Endothelial cell of umbilical vein (primary cell): Measurements from ENCODE around the gene FOXL2. TPM values are rescaled to one million over a fixed set of nuclear protein-coding genes. Genes with fewer than 3 reads are reported as not detected.
"Not testable (repeated sequence)": the region's sequence is repeated elsewhere in the genome, so short reads cannot be mapped to it uniquely, and the experiment has no call there.

Source experiments
- BruUV-seq: library from RNA; stranded (reverse); fragments of 400-500 nt; replicated peaks from 2 replicates; lab custom pipeline; 2021; lab: Mats Ljungman, UMichigan
- CTCF ChIA-PET: fragments of 300-600, 350-600 bp; sonication (Branson Sonifier 250); formaldehyde crosslinking; loops from one replicate; lab custom pipeline; 2021; ENCODE audit warnings: antibody characterized with exemption, inconsistent platforms; lab: Charles Lee
- POLR2A ChIA-PET: fragments of 300-600, 350-600 bp; sonication (Branson Sonifier 250); formaldehyde crosslinking; loops from one replicate; lab custom pipeline; 2021; ENCODE audit warnings: antibody characterized with exemption, inconsistent platforms; lab: Charles Lee
- DNase-seq: peaks from one replicate; pipeline ENCODE4 v3.0.0-alpha.2; 2011; ENCODE audit warnings: low read depth, low spot score
- FAIRE-seq: peaks from 2 replicates; lab custom pipeline; 2011; peaks lifted over from hg19 to GRCh38; lab: Jason Lieb, UNC
- H2AFZ ChIP-seq: 2 replicates; pipeline ENCODE4 v1.6.0; 2012; ENCODE audit warnings: low read depth, low read length, control low read depth, inconsistent platforms
- H3K27ac ChIP-seq: 2 replicates; pipeline ENCODE4 v1.5.1; 2011; ENCODE audit warnings: low read depth, mild to moderate bottlenecking, control low read depth, low read length, moderate library complexity; ENCODE audit not compliant: insufficient read depth
- H3K27me3 ChIP-seq, 2 experiments: 2 replicates each; pipeline versions ENCODE4 v1.6.0 to v1.6.1; 2011; ENCODE audit warnings: low read length in 2 of 2, mixed read lengths in 1 of 2; ENCODE audit not compliant: control insufficient read depth in 2 of 2, insufficient read depth in 2 of 2
- H3K36me3 ChIP-seq, 2 experiments: 2 replicates in 1 of 2; 3 replicates in 1 of 2; pipeline ENCODE4 v1.5.1; 2011; ENCODE audit warnings: low read length in 2 of 2, mild to moderate bottlenecking in 1 of 2, moderate library complexity in 1 of 2; ENCODE audit not compliant: control insufficient read depth in 2 of 2, insufficient read depth in 2 of 2; ENCODE audit errors: extremely low read depth in 1 of 2
- H3K4me1 ChIP-seq: 3 replicates; pipeline ENCODE4 v1.5.1; 2011; ENCODE audit warnings: mild to moderate bottlenecking, low read length; ENCODE audit not compliant: control insufficient read depth, insufficient read depth; ENCODE audit errors: extremely low read depth
- H3K4me2 ChIP-seq: 2 replicates; pipeline ENCODE4 v1.6.1; 2011; ENCODE audit warnings: low read length, control low read depth, mixed read lengths; ENCODE audit not compliant: insufficient read depth
- H3K4me3 ChIP-seq, 3 experiments: fragments of 200-600 bp in 1 of 3; sonication (generic), shearing (Covaris generic) in 1 of 3; replicated peaks in 1 of 3; 2 replicates each; pipeline ENCODE4 v1.5.1; 2011 to 2016; ENCODE audit warnings: control low read depth in 3 of 3, low read length in 3 of 3, mild to moderate bottlenecking in 2 of 3, inconsistent platforms in 1 of 3, low read depth in 1 of 3, moderate library complexity in 1 of 3; ENCODE audit not compliant: insufficient read depth in 1 of 3
- H3K79me2 ChIP-seq: 2 replicates; pipeline ENCODE4 v1.6.0; 2012; ENCODE audit warnings: low read length, inconsistent platforms; ENCODE audit not compliant: control insufficient read depth, insufficient read depth
- H3K9ac ChIP-seq: replicated peaks from 2 replicates; pipeline ENCODE3; 2011; ENCODE audit warnings: low read length, control low read depth; ENCODE audit not compliant: insufficient read depth; ENCODE audit errors: extremely low read depth
- H3K9me1 ChIP-seq: replicated peaks from 3 replicates; pipeline ENCODE4 v1.6.0; 2011; ENCODE audit warnings: mild to moderate bottlenecking, low read length; ENCODE audit not compliant: control insufficient read depth, insufficient read depth; ENCODE audit errors: extremely low read depth
- H3K9me3 ChIP-seq: replicated peaks from 2 replicates; pipeline ENCODE4 v1.5.1; 2012; ENCODE audit warnings: low read length, inconsistent platforms; ENCODE audit not compliant: control insufficient read depth, insufficient read depth
- H4K20me1 ChIP-seq: replicated peaks from 2 replicates; pipeline ENCODE3; 2011; ENCODE audit warnings: mild to moderate bottlenecking, low read length; ENCODE audit not compliant: control insufficient read depth, insufficient read depth; ENCODE audit errors: extremely low read depth
- CTCF ChIP-seq, 2 donors: IDR thresholded peaks; 1 replicate in 1 of 2; 2 replicates in 1 of 2; pipeline ENCODE4 v1.5.1; 2011; ENCODE audit warnings: low read length in 2 of 2, mild to moderate bottlenecking in 2 of 2, moderate library complexity in 2 of 2, control low read depth in 1 of 2, inconsistent platforms in 1 of 2, low read depth in 1 of 2; ENCODE audit not compliant: insufficient read depth in 1 of 2; ENCODE audit errors: extremely low read depth in 1 of 2
- EZH2 ChIP-seq: IDR thresholded peaks from 2 replicates; pipeline ENCODE4 v1.6.1; 2012; ENCODE audit warnings: borderline replicate concordance, low read depth, mild to moderate bottlenecking, moderate library complexity, low read length, inconsistent platforms; ENCODE audit not compliant: severe bottlenecking
- GATA2 ChIP-seq: IDR thresholded peaks from 2 replicates; pipeline ENCODE4 v1.7.0; 2011; ENCODE audit warnings: low read depth, mild to moderate bottlenecking, moderate library complexity, mixed read lengths, low read length; ENCODE audit not compliant: insufficient read length, insufficient read depth
- JUN ChIP-seq: IDR thresholded peaks from 2 replicates; pipeline ENCODE4 v1.6.1; 2011; ENCODE audit warnings: borderline replicate concordance, low read depth; ENCODE audit not compliant: insufficient read length, insufficient read depth
- POLR2AphosphoS5 ChIP-seq: IDR thresholded peaks from 2 replicates; pipeline ENCODE4 v1.6.1; 2012; ENCODE audit warnings: low read depth, mild to moderate bottlenecking, control low read depth, low read length, moderate library complexity; ENCODE audit not compliant: insufficient read depth
- dilution Hi-C: fragments of 300-500 bp; cut with MboI; formaldehyde crosslinking; loops from one replicate; pipeline ENCODE4 v1.15.0; 2019; ENCODE audit warnings: low sequenced_read_pairs; ENCODE audit not compliant: extremely low pct_ligation_motif_present
- intact Hi-C: fragments of 100-400 bp; cut with micrococcal nuclease; formaldehyde crosslinking; loops from one replicate; pipeline ENCODE4 v1.10.0; 2022
- polyA plus RNA-seq, 4 experiments: library from polyadenylated mRNA; depleted of rRNA in 3 of 4; stranded (reverse) in 3 of 4; unstranded in 1 of 4; fragments of >200 nt; gene quantifications; 2 replicates each; pipeline versions ENCODE4 v1.2.1 to v1.2.3, GENCODE V29; 2011 to 2012; ENCODE audit warnings: missing spikeins in 1 of 4
- total RNA-seq: library from RNA; stranded (reverse); gene quantifications from 2 replicates; pipeline ENCODE4 v1.2.3, GENCODE V29; 2021

The FOXL2 gene
- total and polyA plus RNA-seq, 2 donors (not counting 3 experiments of a cell fraction or from before 2014, with no cell fraction given): not detected

GRCh38 chr3:138923531-138923994, 23.4 kb downstream of the FOXL2 start:
- Histone ChIP-seq H3K4me3 (no peak overlapping the region), H3K4me1 (peaks cover 7% of the 10 kb centered on the region), H3K4me2 (no peak overlapping the region), H3K36me3 (no peaks in the 10 kb centered on the region), H3K9me3 (no peaks in the 10 kb centered on the region), H4K20me1 (no peaks in the 10 kb centered on the region), H3K9ac (no peak overlapping the region), H3K27ac (no peak overlapping the region), H3K27me3 (peaks cover 2% of the 10 kb centered on the region in 2 experiments), H3K9me1 (no peaks in the 10 kb centered on the region), H3K79me2 (no peaks in the 10 kb centered on the region), H2AFZ (no peak overlapping the region)
- no TSS peak for BruUV-seq
- dilution Hi-C loops: no loop called here
- POLR2A ChIA-PET: no interaction called here
- CTCF ChIA-PET: interaction anchor here (0.6 to 13.0 kb wide), 82 partner anchors 8 to 743 kb away, joined by 3 to 862 read pairs (median 5); partner anchors contain the start of genes CEP70, ESYT3, FAIM and FOXL2
- FAIRE-seq (peak; percentile 92), DNase-seq (peak; percentile 85)
- TF ChIP-seq CTCF (IDR thresholded peaks at IDR 0.05; ENCODE audit: extremely low read depth in 1 of 2, insufficient read depth in 1 of 2, low read depth in 1 of 2, low read length in 2 of 2): peak; percentile 86
- no peak for TF ChIP-seq GATA2
- TF ChIP-seq POLR2AphosphoS5: no peak
- TF ChIP-seq EZH2: no peak
- no peak for TF ChIP-seq JUN
- intact Hi-C loops: loop anchor here (1.0 to 10.0 kb wide), 5 partner anchors 224 to 739 kb away; partner anchors contain the start of genes ARMC8 and CEP70

DNA sequence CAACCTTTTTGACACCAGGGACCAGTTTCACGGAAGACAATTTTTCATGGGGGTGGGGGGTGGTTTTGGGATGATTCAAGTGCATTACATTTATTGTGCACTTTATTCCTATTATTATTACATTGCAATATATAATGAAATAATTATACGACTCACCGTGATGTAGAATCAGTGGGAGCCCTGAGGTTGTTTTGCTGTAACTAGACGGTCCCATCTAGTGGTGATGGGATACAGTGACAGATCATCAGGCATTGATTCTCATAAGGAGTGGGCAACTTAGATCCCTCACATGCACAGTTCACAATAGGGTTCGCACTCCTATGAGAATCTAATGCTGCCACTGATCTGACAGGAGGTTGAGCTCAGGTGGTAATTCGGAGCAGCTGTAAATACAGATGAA, 24.5 kb downstream of the FOXL2 start:
- H3K4me1 ChIP-seq, H3K79me2 ChIP-seq, H3K36me3 ChIP-seq, H3K9me3 ChIP-seq, dilution Hi-C loops, H3K4me3 ChIP-seq, FAIRE-seq, BruUV-seq, H3K27ac ChIP-seq, H3K27me3 ChIP-seq, POLR2A ChIA-PET, H2AFZ ChIP-seq, H4K20me1 ChIP-seq, H3K4me2 ChIP-seq, DNase-seq, H3K9me1 ChIP-seq, H3K9ac ChIP-seq: not testable (repeated sequence)
- CTCF ChIA-PET: interaction anchor here (0.8 to 13.0 kb wide), 19 partner anchors 10 to 510 kb away, joined by 3 to 862 read pairs (median 9); partner anchors contain the start of genes CEP70 and FAIM
- intact Hi-C loops: loop anchor here (10.0 kb wide), 1 partner anchor 738 kb away; the partner anchor contains the start of gene ARMC8
